ENCODE data around the gene NHS.
"Not testable (repeated sequence)": the region's sequence is repeated elsewhere in the genome, so short reads cannot be mapped to it uniquely, and the experiment has no call there.

Gene NHS

DNA sequence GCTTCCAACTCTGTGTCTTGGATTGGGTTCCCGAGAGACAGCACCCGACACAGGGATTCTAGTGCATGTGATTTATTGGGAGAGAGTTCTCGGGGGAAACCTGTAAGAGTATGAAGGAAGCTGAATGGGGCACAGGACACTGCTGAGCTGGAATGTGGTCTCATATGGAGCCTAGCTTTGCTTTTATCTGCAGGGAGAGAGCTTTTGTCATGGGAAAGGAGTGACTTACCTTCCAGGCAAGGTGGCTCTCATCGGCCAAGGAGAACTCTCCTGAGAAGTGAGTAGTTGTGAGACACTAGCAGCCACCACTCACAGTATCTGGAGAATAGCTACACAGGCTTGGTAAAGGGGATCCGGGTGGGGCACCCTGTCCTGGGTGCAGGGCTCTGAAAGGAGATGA, 124.5 kb downstream of the NHS start:
- no peak for DNase-seq

DNA sequence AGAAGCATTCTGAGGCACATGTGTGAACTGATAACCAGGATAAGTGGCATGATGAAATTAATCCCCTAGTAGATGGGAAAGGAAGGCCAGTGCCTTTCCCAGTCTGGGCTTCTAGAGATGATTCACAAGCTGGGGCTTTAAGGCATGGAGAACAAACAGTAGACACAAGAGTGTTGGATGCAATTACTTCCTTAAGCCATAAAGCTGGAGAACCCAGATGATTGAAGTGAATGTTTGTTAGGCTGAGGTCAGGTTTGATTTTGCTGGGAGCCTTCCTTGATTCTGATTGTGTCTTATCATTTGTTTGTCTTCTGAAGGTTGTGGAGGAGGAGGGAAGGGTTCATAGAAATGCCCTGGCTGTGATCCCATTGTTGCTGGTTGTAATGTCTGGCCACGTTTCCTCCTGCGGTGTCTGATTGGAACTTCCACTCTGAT, 125.2 kb downstream of the NHS start:
- no peak for DNase-seq

DNA sequence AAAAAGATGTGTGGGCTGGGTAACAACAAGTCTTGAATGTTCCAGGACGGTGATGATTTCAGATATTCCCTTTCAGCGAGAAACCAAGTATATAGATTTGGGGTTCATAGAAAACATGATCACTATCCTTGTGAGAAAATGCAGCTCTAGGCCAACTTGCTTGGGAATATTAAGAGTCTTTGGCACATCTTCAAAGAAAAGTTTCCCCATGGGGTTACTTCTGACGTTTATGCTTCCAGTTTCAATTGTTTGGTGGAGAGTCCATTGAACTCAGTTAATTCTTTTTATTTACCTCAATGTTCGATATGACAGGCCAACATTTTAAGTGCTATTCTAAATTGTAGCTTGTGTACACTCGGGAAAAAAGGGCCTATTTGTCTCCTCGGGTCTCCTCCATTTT, 126.7 kb downstream of the NHS start:
- DNase-seq: no peak

DNA sequence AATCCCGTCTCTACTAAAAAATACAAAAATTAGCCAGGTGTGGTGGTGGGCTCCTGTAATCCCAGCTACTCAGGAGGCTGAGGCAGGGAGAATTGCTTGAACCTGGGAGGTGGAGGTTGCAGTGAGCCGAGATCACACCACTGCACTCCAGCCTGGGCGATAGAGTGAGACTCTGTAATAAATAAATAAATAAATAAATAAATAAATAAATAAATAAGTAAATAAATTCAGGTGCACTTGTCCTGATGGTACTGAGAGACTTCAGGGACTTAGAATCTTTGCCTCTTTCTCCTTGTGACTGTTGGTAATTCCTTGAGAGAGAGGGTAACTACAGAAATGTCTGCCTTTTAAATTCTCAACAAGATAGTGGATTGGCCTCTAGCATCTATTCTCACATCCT, 131.4 kb downstream of the NHS start:
- not testable (repeated sequence) for DNase-seq

DNA sequence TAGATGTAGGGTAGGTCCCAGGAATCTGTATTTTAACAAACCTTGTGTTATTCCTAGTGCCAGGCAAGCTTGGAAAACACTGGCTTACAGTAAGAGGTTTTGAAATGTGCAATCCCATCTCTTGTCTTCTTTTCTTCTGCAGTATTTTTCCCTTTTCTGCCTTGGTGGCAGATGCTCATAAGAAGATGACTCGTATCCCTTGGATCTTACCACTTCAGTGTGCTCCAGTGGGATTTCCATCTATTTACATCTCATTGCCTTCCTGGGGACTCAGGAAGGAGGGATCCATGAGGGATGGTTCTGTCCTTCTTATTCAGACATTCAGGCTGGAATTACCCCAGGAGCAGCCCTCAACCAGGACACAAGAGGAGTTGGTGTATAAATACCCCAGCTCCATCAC, 136.6 kb downstream of the NHS start:
- no peak for DNase-seq

DNA sequence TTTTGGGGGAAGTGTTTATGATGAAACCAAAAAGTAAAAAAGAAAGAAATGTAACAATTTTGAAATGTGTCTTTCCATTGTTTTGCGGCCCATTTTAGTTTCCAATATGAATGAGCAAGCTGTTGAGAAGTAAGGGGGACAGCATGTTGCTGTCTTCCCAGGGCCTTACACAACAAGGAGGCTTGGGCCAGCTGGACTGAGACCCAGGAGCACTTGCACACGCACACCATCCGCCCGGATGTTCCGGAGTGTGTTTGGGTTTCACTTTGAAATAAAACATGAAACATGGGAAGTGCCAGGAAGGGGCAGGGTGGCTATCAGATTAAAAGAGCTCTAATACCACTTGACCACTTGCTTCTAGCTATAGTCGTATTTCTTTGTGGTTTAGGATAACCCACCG, 144.4 kb downstream of the NHS start:
- no peak for DNase-seq

DNA sequence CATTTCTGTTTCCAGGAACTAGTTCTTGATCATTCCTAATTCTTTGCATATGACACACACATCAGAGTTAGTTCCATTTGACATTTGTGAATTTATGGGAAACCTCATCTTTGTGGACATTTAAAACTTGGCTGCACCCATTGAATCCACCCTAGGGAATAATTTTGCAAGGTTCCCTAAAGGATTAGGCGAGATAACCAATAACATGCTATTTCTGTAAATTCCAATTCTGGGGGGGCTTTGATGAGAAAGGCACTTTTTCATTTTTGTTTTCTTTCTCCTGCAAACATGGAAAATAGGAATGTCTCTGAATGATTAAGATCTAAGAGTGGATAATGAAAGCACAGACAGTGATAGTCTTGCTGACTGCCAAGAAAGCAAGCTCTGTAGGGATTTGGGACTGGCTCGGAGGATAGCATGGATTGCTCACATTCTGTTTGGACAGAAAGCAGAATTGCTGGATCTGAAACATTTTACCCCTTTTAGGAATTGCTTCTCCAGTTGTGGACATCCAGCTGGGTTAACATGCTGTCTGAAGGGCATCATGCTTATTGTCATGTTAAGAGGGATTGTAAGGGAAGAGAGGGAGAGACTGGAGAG, 145.1 kb downstream of the NHS start:
- no peak for DNase-seq

DNA sequence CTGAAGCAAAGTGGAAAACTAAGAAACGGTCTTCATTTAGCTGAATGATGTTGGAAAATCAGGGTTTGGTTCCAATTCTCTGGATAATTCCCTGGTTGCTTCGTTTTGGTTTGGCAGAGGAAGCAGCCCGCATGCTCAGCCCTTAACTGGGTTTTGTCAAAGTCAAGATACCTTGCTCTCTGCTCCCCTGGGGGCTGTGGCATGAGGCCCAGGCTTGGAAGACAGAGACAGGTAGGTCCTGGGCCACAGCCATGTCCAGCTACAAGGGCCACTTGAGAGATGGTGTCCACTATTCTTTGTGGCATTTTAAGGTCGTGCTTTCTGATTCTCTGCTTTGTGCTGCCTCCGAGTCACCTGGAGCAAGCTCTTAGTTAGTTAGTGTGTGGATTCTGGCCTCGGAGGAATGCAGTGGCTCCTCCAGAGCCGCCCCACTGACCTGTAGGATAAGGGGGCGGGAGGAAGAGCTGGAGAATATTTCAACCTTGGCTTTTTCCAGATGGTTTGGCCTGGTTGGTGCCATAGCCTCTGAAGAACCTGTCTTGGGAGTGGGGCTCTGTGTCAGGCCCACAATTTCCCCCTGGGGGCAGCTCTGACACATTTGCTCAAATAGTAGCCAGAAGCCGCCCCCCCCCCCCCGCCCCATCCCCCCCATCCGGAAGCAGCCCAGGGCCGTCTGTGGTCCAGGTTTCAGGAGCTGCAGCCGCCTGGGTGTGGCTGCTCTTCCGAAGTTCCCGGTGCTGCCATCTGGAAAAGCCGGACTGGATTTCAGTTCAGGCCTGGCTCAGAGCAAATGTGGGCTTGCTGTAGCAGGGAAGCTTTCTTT, 147.1 kb downstream of the NHS start:
- DNase-seq: peak; percentile 22 to 23

DNA sequence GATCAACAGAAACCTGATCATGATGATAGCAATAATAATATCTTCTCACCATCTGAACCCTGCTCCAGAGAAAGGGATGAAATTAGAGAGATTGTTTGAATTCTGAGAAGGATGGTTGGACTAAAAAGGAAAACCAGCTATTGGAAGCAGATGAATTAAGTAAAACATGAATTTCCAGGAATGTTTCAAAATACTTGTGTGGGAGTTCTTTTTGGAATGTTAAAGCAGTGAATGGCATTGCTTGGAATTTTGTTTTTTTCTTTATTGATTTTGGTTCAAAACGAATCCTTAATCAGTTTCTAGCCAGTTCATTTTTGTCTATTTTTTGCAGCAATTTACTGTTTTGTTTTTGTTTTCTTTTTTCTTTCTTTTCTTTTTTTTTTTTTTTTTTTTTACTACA, 150.3 kb downstream of the NHS start:
- no peak for DNase-seq

DNA sequence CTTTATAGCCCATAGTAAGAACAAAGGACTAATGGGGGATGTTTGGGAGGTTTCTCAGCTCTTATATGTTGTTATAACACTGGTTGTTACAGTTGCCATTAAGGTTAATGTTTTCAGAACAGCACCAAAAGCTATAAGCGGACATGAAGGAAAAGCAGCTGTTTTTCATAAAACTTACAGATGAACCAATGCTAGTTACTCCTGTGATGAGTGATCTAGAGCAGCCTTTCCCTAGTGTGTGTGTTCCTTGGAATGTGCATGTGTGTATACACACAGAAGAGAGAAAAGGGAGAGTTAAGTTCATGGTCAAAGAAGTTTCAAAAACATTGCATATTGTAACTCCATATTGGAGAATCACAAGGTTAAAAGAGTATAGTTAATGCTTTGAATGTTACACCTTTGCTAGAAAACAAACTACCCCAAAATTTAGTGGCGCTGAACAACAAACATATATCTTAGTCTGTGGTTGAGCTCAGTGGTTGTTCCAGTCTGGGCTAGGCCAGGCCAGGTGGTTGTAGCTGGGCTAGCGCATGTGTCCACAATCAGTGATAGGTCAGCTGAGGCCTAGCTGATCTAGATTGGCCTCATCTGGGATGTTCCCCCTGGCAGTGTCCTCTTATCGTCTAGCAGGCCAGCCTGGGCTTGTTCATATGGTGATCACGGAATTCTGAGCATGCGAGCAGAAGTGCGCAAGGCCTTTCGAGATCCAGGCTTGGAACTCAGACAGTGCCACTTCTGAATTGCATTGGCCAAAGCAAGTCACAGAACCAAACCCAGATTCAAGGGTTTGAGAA, 151.0 kb downstream of the NHS start:
- no peak for DNase-seq

DNA sequence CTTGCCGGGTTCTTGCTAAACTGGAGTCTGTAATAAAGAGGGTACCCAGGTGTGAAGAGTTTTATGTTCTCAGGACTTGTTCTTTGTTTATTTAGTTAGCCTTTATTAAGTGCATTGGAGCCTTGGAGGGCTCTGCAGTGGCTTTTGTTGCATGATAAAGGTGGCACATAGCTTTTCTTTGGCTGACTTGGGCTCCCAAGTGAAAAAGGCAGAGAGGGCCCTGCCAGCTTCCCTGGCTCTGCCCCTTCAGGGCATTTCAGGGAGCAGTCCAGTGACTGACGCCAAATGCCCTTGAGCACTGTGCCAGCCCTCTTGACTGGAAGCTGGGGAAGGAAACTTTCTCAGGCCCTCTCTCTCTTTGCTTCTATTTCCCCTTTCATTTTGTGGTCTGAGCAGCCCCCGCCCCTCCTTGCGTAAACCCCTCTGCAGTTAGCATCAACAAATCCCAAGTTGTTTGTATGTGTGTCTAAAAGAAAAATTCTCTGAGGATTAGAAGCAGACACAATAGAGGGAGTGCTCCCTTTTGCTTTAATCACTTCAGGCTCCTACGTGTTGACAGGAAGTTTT, 152.2 kb downstream of the NHS start:
- no peak for DNase-seq

DNA sequence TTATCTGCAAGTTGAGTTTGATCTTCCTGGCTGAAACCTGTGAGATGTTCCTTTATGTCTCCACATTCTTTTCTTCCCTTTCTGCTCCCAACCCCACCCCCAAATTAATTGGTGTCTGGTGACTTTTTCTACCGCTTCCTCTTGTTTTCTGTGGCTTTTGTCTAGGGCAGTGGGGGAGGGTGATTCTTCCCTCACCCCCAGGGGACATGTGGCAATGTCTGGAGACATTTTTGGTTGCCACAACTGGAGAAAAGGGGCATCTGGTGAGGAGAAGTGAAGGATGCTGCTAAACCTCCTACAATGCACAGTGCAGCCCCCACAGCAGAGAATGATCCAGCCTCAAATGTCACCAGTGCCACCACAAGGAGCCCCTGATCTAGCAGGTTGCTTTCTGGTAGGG, 152.9 kb downstream of the NHS start:
- DNase-seq: no peak

DNA sequence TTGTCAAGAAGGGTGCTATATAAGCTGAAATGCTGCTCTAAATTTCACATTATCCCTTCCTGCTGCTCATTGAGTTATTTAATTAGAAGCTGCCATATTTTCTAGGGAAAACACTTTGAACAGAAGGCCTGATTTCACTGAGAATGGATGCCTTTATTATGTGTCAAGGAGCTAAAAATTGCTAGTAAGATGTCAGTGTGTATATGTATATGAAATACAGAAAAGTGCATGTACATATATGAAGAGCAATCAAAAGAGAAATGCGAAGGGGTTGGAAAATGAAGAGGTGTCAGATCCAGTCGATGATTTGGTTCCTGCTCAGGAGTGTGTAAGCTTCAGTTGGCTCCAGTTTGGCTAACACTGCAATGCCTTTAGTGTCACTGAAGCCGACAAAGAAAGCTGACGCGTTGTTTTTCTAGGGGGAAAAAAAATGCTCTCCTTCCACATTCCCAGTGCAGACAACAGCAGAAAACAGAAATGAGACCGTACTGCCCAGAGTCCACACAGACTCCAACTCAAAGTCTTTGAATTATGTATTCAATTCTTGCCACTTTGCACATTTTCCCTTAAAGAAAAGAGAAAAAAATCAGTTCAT, 154.2 kb downstream of the NHS start:
- DNase-seq: no peak

DNA sequence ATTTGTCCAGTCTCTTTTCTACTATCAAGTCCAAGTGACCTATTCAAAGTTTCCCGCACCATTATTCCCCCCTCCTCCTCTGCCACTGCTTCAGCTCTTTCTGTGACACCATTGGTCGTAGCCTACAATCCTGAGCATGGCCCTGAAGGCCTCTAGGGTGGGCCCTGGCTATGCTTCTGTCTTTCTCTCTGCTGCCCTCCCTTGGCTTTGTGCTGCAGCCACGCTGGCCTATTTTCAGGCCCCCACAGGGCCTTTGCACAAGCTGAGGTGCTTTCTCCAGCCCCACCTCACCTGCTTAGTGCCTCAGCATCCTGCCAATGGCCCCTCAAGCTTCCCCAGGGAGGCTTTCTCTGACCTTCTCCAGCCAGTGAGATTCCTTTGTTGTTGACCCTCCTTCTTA, 156.5 kb downstream of the NHS start:
- no peak for DNase-seq

DNA sequence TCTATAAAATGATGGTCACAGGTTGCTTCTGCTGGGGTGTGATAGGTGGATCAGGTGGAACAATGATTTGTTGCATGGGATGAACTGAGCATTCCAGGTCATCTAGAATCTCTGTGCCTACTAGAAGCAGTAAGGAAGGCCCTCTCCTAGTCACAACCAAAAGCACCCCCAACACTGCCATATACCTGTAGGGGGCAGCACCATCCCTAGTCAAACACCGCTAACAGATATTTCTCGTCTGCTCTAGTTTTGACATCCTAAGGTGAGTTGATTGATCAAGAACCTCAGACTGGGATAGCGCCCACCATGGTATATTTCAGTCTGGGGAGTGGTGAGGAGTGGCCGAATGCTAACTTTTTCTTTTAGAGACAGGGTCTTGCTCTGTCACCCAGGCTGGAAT, 160.2 kb downstream of the NHS start:
- no peak for DNase-seq

DNA sequence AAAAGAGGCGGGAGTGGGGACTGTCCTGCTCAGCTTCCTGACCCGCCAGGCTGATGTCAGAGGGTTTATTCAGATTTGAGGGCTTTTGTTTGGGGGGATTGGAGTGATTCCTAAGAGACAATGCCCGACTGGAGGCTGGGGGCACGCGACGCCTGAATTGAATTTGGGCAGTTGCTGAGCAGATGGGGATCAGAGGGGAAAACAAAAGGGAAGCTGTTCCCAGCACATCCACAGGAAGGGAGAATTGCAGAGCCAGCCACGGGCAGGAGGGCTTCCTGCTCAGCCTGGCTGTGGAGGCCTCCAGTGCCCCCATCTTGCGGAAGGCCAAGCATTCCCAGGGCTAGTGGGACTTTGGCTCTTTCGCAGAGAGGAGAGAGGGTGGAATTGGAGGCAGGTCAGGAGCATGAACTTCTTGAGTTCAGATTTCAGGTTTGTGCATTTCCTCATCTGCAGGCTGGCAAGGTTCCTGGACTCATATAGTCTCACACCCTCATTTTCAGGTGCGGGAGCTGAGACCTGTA, 162.8 kb downstream of the NHS start:
- no peak for DNase-seq

DNA sequence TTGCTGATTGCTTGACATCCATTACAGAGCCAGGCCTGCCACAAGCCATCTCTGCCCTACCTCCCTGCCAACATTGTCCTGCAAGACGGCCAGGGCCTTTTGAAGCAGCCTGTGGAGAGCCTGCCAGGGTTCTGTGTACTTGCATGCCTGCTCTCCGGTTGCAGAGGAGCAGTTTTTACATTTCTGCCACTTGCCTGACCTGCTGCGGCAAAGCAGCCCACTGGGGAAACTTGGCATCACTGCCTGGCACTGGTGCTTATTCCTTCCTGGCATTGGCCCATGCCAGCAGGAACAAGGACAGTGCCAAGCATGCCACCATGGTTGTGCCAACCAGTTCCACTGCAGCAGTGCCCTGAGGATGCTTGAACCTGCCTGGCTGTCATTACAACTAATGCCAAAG, 167.1 kb downstream of the NHS start:
- no peak for DNase-seq

DNA sequence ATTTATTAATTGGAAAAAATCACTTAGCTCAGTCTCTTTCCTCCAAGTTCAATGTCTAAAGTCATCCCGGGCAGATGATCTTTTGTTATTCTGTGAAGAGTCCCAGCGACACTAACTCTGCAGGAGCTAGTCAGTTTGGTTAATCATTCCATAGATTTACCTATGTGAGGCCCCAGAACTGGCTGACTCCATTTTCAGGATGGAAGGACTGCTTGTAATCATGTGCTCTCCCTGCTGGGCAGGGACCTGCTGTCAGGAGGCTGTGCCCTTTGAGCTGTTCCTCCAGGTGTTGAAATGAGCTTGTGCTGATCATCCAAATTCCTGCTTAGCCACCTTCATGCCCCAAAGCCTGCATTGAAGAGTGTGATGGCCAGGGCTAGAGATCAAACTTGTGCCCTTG, 169.8 kb downstream of the NHS start:
- DNase-seq: no peak

DNA sequence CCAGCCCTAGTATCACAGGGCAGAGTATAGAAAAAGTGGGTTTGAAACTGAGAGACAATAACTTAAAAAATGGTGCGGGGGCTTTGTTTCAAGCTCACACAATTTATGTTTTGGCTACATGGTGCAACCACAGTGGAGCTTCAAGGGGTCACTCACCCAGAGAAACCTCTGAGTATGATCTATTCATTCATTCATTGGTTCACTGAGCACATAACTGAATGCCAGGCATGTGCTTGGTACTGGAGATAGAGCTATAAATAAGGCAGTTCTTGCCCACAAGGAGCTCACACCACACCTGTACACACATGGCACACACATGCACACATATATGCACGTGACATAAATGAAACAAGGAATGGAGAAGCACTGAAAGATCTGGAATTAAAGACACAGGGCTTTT, 171.4 kb downstream of the NHS start:
- no peak for DNase-seq

DNA sequence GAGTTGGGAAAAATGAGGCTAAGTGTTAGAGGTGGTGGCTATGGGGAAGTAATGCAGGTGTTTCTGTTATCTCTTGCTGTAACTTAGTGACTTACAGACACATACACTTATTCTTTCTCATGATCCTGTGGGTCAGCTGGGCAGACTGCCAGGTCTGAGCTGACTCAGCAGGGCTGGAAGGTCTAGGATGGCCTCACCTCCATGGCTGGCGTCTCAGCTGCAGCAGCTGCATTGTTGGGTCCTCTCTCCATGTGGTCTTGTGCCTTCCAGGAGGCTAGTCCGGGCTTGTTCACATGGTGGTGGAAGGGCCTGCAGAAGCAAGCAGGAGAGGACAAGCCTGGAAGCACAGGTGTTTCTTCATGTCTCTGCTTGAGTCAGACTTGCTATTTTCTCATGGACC, 172.7 kb downstream of the NHS start:
- DNase-seq: peak; percentile 55 to 69

DNA sequence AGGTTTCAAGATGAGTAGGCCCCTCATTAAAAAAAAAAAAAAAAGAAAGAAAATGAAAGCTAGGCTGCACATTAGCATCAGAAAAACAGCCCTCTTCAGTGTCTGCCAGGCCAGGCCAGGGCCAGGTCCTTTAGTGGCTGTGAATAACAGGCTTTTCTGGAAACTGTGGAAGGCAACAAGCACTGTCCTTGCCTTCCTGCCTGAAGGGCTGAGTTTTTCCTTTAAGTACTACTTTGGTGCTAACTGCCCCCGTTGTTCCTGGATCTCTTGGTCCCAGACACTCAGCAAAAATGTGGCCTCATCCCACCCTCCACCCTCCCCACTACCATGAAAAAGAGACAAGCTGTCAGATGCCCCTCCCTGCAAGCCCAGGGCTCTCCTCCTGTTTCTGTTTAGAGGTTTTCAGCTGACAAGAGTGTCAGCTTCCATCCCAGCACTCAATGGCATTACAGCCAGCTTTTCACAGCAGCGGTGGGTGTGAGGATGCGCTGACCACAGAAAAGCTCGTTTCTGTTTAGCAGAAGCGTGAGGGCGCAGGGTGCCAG, 174.2 kb downstream of the NHS start:
- DNase-seq: no peak

DNA sequence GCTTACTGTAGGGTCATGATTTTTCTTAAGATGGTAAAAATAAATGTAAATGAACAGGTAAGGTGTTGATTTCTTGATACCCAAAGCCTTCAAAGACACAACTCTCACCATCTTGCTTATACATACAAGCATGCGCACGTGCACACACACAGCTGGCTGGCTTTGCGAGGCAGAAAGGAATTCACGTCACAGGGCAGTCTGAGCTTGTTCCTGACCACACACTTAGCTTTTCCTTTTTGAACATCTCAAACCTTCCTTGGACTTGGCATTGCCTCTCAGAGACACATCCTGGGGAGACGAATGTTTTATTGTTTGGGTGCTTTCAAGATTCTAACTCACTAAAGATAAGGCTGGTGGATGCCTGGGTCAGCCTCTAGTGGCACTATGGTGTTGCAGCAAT, 175.0 kb downstream of the NHS start:
- DNase-seq: no peak
